Ovary (tissue), 3 donors: ENCODE measurements around the gene HOXA11.

Experiments
- CTCF ChIP-seq, 3 donors: fragments of 450-650 bp in 2 of 3; fragments of 200-600 bp in 1 of 3; IDR thresholded peaks; one replicate each; pipeline versions ENCODE4 v1.5.1 to v1.8.0; 2016 to 2022; ENCODE audit warnings: antibody characterized with exemption in 3 of 3, mild to moderate bottlenecking in 1 of 3
- EP300 ChIP-seq: sonication (generic); formaldehyde crosslinking; IDR thresholded peaks from one replicate; pipeline ENCODE4 v1.6.1; 2017; ENCODE audit warnings: antibody characterized with exemption
- donor health status: DM: no; HTN: no; CAD: no.

GRCh38 chr7:27211764-27212204, 26.8 kb upstream of the HOXA11 start:
- TF ChIP-seq CTCF (IDR thresholded peaks at IDR 0.05): no peak
- no peak for TF ChIP-seq EP300
